MM.1S (cell line): ENCODE results near the gene WNT2.

ENCODE experiments used
- EZH2 ChIP-seq: fragments of 300-600 bp; sonication (generic); optimal IDR thresholded peaks from 2 replicates; pipeline ENCODE3; 2017; ENCODE audit warnings: low read depth, mild to moderate bottlenecking, antibody characterized with exemption, low read length, mixed read lengths
- TF ChIP-seq, protein P1 (sequence below): fragments of 300-600 bp; sonication (generic); IDR thresholded peaks from 2 replicates; pipeline ENCODE4 v1.5.1; 2016; ENCODE audit warnings: antibody characterized with exemption, low read length, mixed read lengths

DNA sequence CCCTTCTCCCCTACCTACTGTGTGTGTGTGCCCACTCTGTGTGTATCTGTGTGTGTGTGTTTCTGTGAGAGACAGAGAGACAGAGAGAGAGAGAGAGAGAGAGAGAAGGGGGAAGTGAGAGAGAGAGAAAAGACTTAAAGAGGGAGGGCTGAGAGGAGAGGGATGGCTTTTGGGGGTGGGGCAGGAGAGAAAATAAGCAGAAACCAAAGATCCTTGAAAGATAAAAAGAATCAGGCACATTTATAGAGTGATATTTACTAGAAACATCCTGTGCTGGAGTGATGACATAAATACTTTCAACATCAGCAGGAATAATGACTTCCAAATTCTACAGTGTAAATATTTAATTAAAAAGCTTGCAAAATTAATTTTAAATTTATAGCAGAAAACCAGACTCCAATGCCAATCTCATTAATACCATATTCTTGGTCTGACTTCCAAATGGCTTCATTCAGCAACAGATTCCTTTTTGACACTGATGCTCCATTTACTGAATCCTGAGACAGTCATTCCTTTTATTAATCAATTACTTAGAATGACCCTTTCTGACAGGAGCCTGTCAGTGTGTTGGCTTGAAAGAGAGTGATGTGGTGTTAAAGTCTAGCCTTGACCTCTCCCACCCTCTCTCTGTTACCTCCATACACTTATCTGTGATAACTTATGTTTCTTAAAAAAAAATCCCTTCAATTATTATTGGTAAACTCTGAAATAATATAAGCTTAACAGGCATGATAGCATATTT is 41.7 kb upstream of the WNT2 start:
- TF ChIP-seq, protein P1, sequence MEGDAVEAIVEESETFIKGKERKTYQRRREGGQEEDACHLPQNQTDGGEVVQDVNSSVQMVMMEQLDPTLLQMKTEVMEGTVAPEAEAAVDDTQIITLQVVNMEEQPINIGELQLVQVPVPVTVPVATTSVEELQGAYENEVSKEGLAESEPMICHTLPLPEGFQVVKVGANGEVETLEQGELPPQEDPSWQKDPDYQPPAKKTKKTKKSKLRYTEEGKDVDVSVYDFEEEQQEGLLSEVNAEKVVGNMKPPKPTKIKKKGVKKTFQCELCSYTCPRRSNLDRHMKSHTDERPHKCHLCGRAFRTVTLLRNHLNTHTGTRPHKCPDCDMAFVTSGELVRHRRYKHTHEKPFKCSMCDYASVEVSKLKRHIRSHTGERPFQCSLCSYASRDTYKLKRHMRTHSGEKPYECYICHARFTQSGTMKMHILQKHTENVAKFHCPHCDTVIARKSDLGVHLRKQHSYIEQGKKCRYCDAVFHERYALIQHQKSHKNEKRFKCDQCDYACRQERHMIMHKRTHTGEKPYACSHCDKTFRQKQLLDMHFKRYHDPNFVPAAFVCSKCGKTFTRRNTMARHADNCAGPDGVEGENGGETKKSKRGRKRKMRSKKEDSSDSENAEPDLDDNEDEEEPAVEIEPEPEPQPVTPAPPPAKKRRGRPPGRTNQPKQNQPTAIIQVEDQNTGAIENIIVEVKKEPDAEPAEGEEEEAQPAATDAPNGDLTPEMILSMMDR: no peak
- TF ChIP-seq EZH2: no peak
